Measurements from ENCODE around the gene DLGAP1.

DNA sequence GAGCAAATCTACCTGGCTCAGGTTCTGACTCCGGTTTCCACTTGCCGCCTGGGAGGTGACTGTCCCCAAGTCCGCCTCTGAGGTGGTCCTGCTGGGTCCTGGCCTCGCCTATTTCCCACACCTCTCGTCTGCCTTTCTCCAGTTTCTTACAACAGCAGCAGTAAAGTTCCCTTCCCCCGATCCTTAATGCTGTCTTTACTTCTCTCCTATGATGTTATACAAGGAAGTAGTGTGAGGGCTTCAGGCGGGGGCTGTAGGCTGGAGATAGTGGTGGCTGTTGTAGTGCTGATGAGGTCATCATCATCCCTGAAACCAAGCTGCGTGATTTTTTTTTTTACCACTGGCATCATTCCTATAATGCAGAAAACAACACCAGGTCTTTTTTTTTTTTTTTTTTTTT is 986.3 kb downstream of the DLGAP1 start:
- TF ChIP-seq, protein P1, sequence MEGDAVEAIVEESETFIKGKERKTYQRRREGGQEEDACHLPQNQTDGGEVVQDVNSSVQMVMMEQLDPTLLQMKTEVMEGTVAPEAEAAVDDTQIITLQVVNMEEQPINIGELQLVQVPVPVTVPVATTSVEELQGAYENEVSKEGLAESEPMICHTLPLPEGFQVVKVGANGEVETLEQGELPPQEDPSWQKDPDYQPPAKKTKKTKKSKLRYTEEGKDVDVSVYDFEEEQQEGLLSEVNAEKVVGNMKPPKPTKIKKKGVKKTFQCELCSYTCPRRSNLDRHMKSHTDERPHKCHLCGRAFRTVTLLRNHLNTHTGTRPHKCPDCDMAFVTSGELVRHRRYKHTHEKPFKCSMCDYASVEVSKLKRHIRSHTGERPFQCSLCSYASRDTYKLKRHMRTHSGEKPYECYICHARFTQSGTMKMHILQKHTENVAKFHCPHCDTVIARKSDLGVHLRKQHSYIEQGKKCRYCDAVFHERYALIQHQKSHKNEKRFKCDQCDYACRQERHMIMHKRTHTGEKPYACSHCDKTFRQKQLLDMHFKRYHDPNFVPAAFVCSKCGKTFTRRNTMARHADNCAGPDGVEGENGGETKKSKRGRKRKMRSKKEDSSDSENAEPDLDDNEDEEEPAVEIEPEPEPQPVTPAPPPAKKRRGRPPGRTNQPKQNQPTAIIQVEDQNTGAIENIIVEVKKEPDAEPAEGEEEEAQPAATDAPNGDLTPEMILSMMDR (IDR thresholded peaks at IDR 0.05), result no peak
- TF ChIP-seq EZH2 (IDR thresholded peaks at IDR 0.05; ENCODE audit: borderline replicate concordance, insufficient read depth, low read depth, low read length, poor library complexity, severe bottlenecking), result no peak
